ACC112 (cell line): Measurements from ENCODE around the gene ANKS3.
A peak's percentile ranks its signal among the peaks of the same experiment; 100 is the strongest.

Experiments
- H2AFZ ChIP-seq: fragments of 200-600 bp; sonication (generic); one replicate; pipeline ENCODE4 v1.6.0; 2017; ENCODE audit warnings: antibody characterized with exemption, low read length; ENCODE audit not compliant: unreplicated experiment
- H3K27ac ChIP-seq: fragments of 200-600 bp; sonication (generic); 2 replicates; pipeline ENCODE4 v1.5.1; 2014; ENCODE audit warnings: low read depth, mild to moderate bottlenecking, antibody characterized with exemption, low read length, moderate library complexity
- H3K27me3 ChIP-seq: fragments of 200-600 bp; sonication (generic); 2 replicates; pipeline ENCODE4 v1.6.1; 2014; ENCODE audit warnings: mild to moderate bottlenecking, antibody characterized with exemption, low read length, moderate library complexity, mixed read lengths; ENCODE audit not compliant: insufficient read depth
- H3K36me3 ChIP-seq: fragments of 200-600 bp; sonication (generic); 2 replicates; pipeline ENCODE4 v1.6.1; 2016; ENCODE audit warnings: mild to moderate bottlenecking, antibody characterized with exemption, low read length, moderate library complexity, mixed read lengths; ENCODE audit not compliant: insufficient read depth
- H3K4me1 ChIP-seq: fragments of 200-600 bp; sonication (generic); one replicate; pipeline ENCODE4 v1.6.1; 2016; ENCODE audit warnings: low read length, mixed read lengths; ENCODE audit not compliant: insufficient read depth, unreplicated experiment, control insufficient read depth
- H3K4me3 ChIP-seq: fragments of 200-600 bp; sonication (generic); 2 replicates; pipeline ENCODE4 v1.5.1; 2014; ENCODE audit warnings: mild to moderate bottlenecking, low read depth, low read length
- H3K79me2 ChIP-seq: fragments of 200-600 bp; sonication (generic); one replicate; pipeline ENCODE4 v1.6.0; 2016; ENCODE audit warnings: low read length; ENCODE audit not compliant: control insufficient read depth, unreplicated experiment, insufficient read depth

ANKS3 gene

GRCh38 chr16:4768549-4769305 lies 34.7 kb upstream of the ANKS3 start:
- H3K27ac ChIP-seq, result peak overlapping the region; percentile 83
- peak overlapping the region; percentile 83 for H3K4me3 ChIP-seq
- no peaks in the 10 kb centered on the region for H3K27me3 ChIP-seq
- peaks cover 24% of the 10 kb centered on the region for H3K79me2 ChIP-seq
- H2AFZ ChIP-seq, result peak overlapping the region; percentile 95
- H3K36me3 ChIP-seq, result peaks cover 3% of the 10 kb centered on the region; the same call in 1 of the 2 replicates
- peaks cover 14% of the 10 kb centered on the region for H3K4me1 ChIP-seq

DNA sequence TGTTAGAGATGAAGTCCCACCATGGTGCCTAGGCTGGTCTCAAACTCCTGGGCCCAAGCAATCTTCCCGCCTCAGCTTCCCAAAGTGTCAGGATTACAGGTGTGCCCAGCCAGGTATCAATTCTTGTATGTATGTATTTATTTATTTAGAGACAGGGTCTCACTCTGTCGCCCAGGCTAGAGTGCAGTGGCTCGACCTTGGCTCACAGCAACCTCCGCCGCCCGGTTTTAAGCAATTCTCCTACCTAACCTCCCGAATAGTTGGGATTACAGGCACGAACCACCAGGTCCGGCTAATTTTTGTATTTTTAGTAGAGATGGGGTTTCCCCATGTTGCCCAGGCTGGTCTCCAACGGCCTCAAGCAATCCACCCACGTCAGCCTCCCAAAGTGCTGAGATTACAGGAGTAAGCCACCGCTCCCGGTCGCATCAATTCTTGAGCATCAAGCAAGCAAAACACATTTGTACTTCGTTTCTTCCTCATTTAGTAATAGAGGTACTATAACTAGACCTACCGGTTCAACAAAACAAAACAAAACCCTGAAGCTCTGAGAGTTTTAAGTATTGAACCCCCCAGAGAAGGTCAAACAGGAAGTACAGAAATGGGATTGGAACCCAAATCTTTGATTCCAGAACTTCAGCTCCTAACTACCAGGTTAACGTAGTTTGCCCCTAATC lies 33.9 kb upstream of the ANKS3 start:
- H3K36me3 ChIP-seq, result peaks cover 3% of the 10 kb centered on the region; the same call in 1 of the 2 replicates
- H3K4me3 ChIP-seq, result peak overlapping the region; percentile 83
- H3K27ac ChIP-seq, result peak overlapping the region; percentile 83
- H3K79me2 ChIP-seq, result peaks cover 24% of the 10 kb centered on the region
- peaks cover 14% of the 10 kb centered on the region for H3K4me1 ChIP-seq
- peak overlapping the region; percentile 75 for H2AFZ ChIP-seq
- no peaks in the 10 kb centered on the region for H3K27me3 ChIP-seq

- Histone ChIP-seq H3K36me3 (peaks cover 3% of the 10 kb centered on the region; the same call in 1 of the 2 replicates), H3K27ac (peak within 1 kb of the TSS; percentile 83), H3K4me3 (peak within 1 kb of the TSS; percentile 83), H3K4me1 (peaks cover 14% of the 10 kb centered on the region), H3K79me2 (peaks cover 24% of the 10 kb centered on the region), H3K27me3 (no peaks in the 10 kb centered on the region), H2AFZ (peak within 1 kb of the TSS; percentile 75)
Observed at GRCh38 chr16:4766875-4767628, 33.0 kb upstream of the ANKS3 start, which contains the start of gene ZNF500. Gene ZNF500, minus strand, starts transcription at chr16:4767162. Its CDS starts 1,184 bp downstream, at chr16:4765978.

GRCh38 chr16:4765511-4766474 lies 31.7 kb upstream of the ANKS3 start:
- Histone ChIP-seq H3K27ac (no peak overlapping the region), H2AFZ (peak overlapping the region; percentile 31), H3K36me3 (peaks cover 3% of the 10 kb centered on the region; the same call in 1 of the 2 replicates), H3K4me1 (peaks cover 14% of the 10 kb centered on the region), H3K27me3 (no peaks in the 10 kb centered on the region), H3K79me2 (peaks cover 24% of the 10 kb centered on the region), H3K4me3 (peak overlapping the region; percentile 80)

- no peaks in the 10 kb centered on the region for H3K27me3 ChIP-seq
- no peak overlapping the region for H3K4me3 ChIP-seq
- peaks cover 3% of the 10 kb centered on the region; the same call in 1 of the 2 replicates for H3K36me3 ChIP-seq
- peaks cover 24% of the 10 kb centered on the region for H3K79me2 ChIP-seq
- peaks cover 14% of the 10 kb centered on the region for H3K4me1 ChIP-seq
- no peak overlapping the region for H2AFZ ChIP-seq
- no peak overlapping the region for H3K27ac ChIP-seq
Observed at GRCh38 chr16:4763791-4764190, 29.7 kb upstream of the ANKS3 start.

DNA sequence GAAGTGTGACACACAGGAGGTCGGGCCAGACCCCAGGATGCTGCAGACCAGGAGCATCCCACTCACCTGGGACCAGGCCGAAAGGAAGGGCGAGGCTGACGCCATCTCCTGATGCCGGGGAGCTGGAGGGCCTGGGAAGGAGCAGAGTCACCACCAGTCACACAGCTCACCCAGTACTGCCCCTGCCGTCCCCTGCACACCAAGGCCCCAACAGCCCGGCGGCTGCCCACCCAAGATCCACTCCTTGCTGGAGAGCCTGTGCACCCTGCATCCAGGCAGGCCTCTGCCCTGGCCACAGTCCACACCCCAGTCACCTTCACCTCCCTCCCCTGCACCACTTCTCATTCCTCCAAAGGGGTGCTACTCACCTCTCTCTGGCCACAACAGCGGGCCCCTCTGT lies 28.1 kb upstream of the ANKS3 start:
- Histone ChIP-seq H3K4me3 (no peak overlapping the region), H3K79me2 (peaks cover 24% of the 10 kb centered on the region), H3K36me3 (peaks cover 6% of the 10 kb centered on the region; the same call in 1 of the 2 replicates)

DNA sequence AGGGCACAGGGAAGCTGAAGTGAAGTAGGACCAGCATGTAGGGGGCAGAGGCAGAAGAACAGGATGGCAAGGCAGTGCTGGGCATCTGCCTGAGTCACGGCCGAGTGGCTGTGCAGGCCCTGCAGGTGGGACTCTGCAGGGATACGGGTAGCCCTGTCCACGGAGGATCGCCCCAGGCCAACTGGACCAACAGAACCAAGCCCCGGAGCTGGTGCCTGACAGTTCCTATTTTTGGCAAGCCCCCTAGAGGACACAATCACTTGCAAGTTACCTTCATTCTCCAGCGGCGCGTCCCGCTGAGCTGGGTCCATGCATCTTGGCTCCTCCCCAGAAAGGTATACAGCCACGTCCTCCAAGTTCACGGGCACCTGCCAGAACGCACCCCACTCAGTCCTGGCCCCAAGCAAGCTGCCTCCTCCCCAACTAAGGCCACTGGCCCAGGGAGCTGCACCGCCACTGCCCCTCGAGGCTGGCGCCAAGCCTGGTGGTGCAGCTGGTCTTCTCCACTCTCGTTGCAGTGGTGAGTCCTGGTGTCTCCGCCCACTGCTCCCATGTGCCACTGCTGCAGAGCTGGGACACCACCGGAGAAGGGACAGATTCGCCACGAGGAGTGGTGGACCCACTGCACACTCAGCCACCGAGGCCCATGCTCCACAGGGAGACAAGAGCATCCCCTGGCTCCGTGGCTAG lies 26.3 kb upstream of the ANKS3 start:
- H3K27me3 ChIP-seq, result no peaks in the 10 kb centered on the region
- H3K4me3 ChIP-seq, result no peak overlapping the region
- H3K27ac ChIP-seq, result no peak overlapping the region
- H3K79me2 ChIP-seq, result peaks cover 7% of the 10 kb centered on the region
- H3K4me1 ChIP-seq, result no peaks in the 10 kb centered on the region
- peaks cover 18% of the 10 kb centered on the region for H3K36me3 ChIP-seq
- no peak overlapping the region for H2AFZ ChIP-seq

More for the DNA sequence above, 28.1 kb upstream of the ANKS3 start:
- H2AFZ ChIP-seq, result no peak overlapping the region
- no peak overlapping the region for H3K27ac ChIP-seq
- H3K27me3 ChIP-seq, result no peaks in the 10 kb centered on the region
- H3K4me1 ChIP-seq, result peaks cover 10% of the 10 kb centered on the region

GRCh38 chr16:4755687-4756086 lies 21.6 kb upstream of the ANKS3 start:
- no peak overlapping the region for H3K4me3 ChIP-seq
- no peaks in the 10 kb centered on the region for H3K27me3 ChIP-seq
- H3K27ac ChIP-seq, result no peak overlapping the region
- no peaks in the 10 kb centered on the region for H3K79me2 ChIP-seq
- H3K36me3 ChIP-seq, result peaks cover 23% of the 10 kb centered on the region
- H3K4me1 ChIP-seq, result no peaks in the 10 kb centered on the region
- H2AFZ ChIP-seq, result no peak overlapping the region

DNA sequence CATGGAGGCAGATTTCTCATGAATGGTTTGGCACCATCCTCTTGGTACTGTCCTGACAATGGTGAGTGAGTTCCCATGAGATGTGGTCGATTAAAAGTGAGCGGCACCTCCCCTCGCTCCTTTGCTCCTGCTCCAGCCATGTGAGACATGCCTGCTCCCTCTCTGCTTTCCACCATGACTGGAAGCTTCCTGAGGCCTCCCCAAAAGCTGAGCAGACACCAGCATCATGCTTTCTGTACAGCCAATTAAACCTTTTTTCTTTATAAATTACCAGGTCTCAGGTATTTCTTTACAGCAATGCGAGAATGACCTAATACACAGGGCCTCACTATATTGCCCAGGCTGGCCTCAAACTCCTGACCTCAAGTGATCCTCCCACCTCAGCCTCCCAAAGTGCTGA lies 20.8 kb upstream of the ANKS3 start:
- H3K27me3 ChIP-seq, result no peaks in the 10 kb centered on the region
- no peak overlapping the region for H3K27ac ChIP-seq
- H3K4me1 ChIP-seq, result no peaks in the 10 kb centered on the region
- peaks cover 23% of the 10 kb centered on the region for H3K36me3 ChIP-seq
- no peak overlapping the region for H3K4me3 ChIP-seq
- no peaks in the 10 kb centered on the region for H3K79me2 ChIP-seq
- H2AFZ ChIP-seq, result no peak overlapping the region
